Omental fat pad (tissue), 4 donors: ENCODE results near the gene NHSL2. TPM values are rescaled to one million over a fixed set of nuclear protein-coding genes. Genes with fewer than 3 reads are reported as not detected.

ENCODE experiments used
- ATAC-seq: fragments of 150-250 bp; one replicate; pipeline ENCODE4 v1.9.1; 2016; ENCODE audit warnings: mild to moderate bottlenecking, moderate library complexity; ENCODE audit not compliant: low FRiP score
- DNase-seq: peaks from one replicate; pipeline ENCODE4 v3.0.0-alpha.2; 2019; ENCODE audit warnings: low spot score
- total RNA-seq, 4 donors: library from RNA; depleted of rRNA; stranded (reverse); fragments of >200 nt; gene quantifications; one replicate each; pipeline ENCODE4 v1.1.0, GENCODE V29; 2016
- TF ChIP-seq, protein P1 (sequence below), 3 donors: fragments of 450-650 bp; IDR thresholded peaks; one replicate each; pipeline ENCODE4 v1.5.1; 2016 to 2017; ENCODE audit warnings: antibody characterized with exemption in 3 of 3, mild to moderate bottlenecking in 3 of 3, moderate library complexity in 2 of 3

NHSL2 gene
- total RNA-seq, 4 donors from 2014 or later: 12.8 to 20.2 (median 14.0) TPM

DNA sequence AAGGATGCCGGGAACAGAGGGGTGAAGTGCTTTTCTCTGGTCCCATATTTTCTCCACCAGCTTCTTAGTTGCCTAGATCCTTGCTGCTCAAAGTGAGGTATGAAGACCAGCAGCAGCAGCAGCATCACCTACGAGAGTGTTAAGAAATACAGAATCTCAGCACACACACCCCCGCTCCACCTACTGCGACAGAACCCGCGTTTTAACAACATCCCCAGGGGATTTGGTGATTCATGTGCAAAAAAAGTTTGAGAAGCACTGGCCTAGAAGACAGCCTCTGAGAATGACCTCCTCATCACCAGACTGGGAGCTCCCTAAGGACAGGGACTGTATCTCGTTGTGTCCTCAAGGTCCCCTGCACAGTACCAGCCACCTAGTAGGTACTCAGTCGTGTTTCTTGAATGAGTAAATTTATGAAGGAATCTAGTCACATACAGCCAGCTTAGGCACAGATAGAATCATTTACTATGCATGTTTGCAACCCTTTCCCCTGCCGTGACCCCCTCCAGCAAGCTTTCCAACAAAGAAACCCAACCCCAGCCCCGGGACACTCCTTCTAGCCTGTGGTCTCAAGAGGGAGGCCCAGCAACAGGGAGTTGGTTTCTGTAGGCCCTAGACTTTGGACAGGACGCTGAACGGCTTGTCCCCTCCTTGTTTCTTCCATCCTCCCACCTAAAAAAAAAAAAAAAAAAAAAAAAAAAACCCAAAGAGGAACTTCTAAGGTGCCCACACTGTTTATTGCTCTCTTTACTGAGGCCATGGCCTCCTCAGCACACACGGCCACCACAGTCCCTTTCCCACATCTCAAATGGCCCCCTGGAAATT, 199.6 kb downstream of the NHSL2 start:
- ATAC-seq (no peak), DNase-seq (no peak)
- TF ChIP-seq, protein P1, sequence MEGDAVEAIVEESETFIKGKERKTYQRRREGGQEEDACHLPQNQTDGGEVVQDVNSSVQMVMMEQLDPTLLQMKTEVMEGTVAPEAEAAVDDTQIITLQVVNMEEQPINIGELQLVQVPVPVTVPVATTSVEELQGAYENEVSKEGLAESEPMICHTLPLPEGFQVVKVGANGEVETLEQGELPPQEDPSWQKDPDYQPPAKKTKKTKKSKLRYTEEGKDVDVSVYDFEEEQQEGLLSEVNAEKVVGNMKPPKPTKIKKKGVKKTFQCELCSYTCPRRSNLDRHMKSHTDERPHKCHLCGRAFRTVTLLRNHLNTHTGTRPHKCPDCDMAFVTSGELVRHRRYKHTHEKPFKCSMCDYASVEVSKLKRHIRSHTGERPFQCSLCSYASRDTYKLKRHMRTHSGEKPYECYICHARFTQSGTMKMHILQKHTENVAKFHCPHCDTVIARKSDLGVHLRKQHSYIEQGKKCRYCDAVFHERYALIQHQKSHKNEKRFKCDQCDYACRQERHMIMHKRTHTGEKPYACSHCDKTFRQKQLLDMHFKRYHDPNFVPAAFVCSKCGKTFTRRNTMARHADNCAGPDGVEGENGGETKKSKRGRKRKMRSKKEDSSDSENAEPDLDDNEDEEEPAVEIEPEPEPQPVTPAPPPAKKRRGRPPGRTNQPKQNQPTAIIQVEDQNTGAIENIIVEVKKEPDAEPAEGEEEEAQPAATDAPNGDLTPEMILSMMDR (IDR thresholded peaks at IDR 0.05): no peak

DNA sequence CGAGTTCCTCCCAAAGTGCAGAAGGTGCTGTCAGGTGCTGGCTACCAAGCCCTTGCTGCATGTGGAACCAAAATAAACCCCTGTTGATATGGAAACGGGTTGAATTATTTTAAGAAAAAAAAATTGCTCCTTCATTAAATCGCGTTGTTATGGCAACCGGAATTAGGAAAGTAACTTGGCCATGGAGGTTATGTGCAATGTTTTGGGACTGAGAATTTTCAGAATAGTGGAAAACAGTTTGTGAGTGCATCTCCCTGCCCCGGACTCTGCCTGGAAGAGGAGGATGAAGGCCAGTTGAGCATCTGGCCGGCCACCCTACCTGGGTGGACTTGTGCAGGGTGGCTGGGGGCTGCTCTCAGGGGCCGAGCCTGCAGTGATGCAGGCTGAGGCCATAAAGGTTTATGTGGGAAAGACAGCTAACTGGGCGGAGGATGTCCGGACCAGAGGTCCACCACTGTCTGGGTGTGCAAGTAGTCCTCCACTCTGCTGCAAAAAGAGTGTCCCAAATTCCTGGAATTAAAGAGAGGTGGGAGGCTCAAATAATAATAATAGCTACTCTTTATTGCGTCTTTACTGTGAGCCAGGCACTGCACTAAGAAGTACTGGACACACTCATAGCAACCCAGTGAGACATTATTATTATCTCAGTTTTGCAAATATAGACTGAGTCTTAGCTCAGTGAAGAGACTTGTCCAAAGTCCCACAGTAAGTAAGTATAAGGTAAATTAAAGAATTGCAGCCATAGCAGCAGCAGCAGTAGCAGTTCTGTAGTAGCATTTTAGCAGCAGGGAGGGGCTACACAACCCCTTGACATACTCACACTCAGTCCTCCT, 200.4 kb downstream of the NHSL2 start:
- no peak for DNase-seq
- TF ChIP-seq, protein P1 (IDR thresholded peaks at IDR 0.05): no peak
- no peak for ATAC-seq

DNA sequence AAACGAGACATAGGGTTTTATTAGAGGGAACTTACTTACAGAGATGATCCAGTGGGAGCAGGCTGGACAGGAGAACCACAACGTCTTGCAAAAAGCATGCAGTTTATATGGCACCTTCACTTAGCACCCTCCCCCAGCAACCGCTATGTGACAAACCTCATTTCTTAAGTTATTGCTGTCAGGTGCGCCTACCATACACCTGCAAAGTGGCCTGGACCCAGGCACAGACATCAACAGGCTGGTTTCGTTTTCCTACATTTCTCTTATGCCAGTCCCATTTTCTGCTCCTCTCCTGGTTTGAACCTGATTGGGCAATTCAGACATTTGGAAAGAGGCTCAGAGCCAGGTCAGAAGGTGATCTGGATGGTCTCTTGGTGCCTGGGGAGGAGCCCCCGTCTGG, 202.8 kb downstream of the NHSL2 start:
- DNase-seq (no peak), ATAC-seq (no peak)
- TF ChIP-seq, protein P1 (IDR thresholded peaks at IDR 0.05): no peak

DNA sequence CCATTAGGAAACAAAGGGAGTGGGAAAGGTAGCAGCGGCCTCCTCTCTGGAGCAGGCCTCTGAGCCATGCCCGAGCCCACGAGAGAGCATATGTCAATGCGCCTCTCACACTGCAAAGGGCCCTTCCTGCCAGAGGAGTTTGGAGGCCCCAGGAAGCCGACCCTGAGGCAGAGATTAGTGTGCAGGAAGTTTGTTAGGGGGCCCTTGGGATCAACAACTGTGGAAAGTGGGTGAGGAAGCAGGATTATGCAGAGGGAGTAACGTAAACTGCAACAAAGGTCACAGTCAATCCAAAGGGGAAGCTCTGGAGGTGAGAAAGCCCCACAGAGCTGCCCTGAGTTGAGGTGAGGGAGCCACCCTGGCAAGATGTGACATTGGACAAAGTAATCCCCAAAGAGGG, 203.7 kb downstream of the NHSL2 start:
- no peak for ATAC-seq
- TF ChIP-seq, protein P1 (IDR thresholded peaks at IDR 0.05): no peak
- DNase-seq: no peak

DNA sequence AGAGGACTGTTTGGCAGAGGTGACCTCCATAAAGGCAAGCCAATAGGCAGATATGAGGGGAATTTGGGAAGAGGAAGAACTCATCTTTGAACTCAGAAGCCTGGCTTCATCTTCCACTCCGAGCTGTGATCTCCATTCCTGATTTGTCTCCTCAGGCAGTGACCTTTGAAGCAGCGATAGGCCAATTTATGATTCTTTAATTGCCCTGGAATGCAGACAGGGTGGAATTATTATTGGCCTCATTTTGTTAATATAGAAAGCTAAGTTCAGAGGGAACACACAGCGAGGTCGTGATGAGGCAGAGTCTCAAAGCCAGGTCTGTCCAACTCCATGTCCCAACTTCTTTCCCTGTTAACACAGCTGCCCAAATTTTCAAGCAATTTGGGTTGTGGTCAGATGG, 204.2 kb downstream of the NHSL2 start:
- DNase-seq (no peak), ATAC-seq (no peak)
- TF ChIP-seq, protein P1 (IDR thresholded peaks at IDR 0.05): no peak

DNA sequence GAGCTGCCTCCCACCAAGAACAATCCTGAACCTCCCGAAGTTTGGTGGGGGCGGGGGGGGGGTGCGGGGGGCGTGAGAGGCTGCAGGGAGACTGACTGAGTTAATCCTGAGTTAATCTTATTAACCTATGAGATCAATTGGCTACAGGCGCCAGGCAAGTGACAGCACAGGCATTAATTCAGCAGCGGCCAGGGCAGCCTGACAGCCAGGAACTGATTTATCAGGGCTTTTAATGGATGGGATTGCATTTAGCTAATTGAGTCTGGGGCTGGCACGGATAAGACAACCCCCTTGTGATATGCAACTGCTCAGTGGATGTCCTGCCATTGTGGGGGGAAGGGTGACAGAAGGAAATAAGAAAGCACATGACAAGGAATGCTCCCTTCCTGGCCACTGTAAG, 204.7 kb downstream of the NHSL2 start:
- DNase-seq (no peak), ATAC-seq (no peak)
- TF ChIP-seq, protein P1 (IDR thresholded peaks at IDR 0.05): no peak
